Mammary epithelial cell (primary cell): ENCODE data around the gene ARFGAP1.

ENCODE experiments used
- CTCF ChIP-seq, 2 donors: IDR thresholded peaks in 1 of 2; conservative IDR thresholded peaks in 1 of 2; 2 replicates each; pipeline ENCODE4 v1.5.1; 2011 to 2012; ENCODE audit warnings: inconsistent platforms in 2 of 2, low read length in 2 of 2, mild to moderate bottlenecking in 2 of 2, control low read depth in 1 of 2, low read depth in 1 of 2; ENCODE audit not compliant: insufficient read depth in 1 of 2; ENCODE audit errors: extremely low read depth in 1 of 2
- EZH2 ChIP-seq: IDR thresholded peaks from 2 replicates; pipeline ENCODE4 v1.6.1; 2012; ENCODE audit warnings: low read length, inconsistent platforms, borderline replicate concordance

- TF ChIP-seq CTCF (conservative IDR thresholded peaks at IDR 0.05 in 1 of 2, IDR thresholded peaks at IDR 0.05 in 1 of 2; ENCODE audit: extremely low read depth in 1 of 2, insufficient read depth in 1 of 2, low read depth in 1 of 2, low read length in 2 of 2) (no peak), EZH2 (no peak)
Measured at GRCh38 chr20:63272105-63273058, at the start of gene ARFGAP1.
